Lung (tissue), 12 donors: Measurements from ENCODE around the gene OCIAD2. TPM values are rescaled to one million over a fixed set of nuclear protein-coding genes. Genes with fewer than 3 reads are reported as not detected.

ENCODE experiments used
- ATAC-seq: fragments of 200-7000 bp; cut with Tn5 transposase; one replicate; pipeline ENCODE4 v1.9.1; 2020; ENCODE audit warnings: moderate number of reproducible peaks; ENCODE audit not compliant: insufficient read depth, low FRiP score
- DNase-seq, 3 donors: peaks; one replicate each; pipeline ENCODE4 v3.0.0-alpha.2; 2013 to 2017
- H3K27ac ChIP-seq, 2 donors: one replicate each; pipeline ENCODE4 v1.5.1; 2013; ENCODE audit warnings: mild to moderate bottlenecking in 2 of 2, moderate library complexity in 2 of 2, control low read depth in 1 of 2, inconsistent platforms in 1 of 2, low read depth in 1 of 2, low read length in 1 of 2
- H3K27me3 ChIP-seq, 3 donors: one replicate each; pipeline ENCODE4 v1.5.1; 2013; ENCODE audit warnings: low read length in 2 of 3; ENCODE audit not compliant: control insufficient read depth in 3 of 3, insufficient read depth in 3 of 3
- H3K36me3 ChIP-seq, 4 donors: one replicate each; pipeline ENCODE4 v1.5.1; 2013; ENCODE audit warnings: low read length in 4 of 4, mild to moderate bottlenecking in 1 of 4, moderate library complexity in 1 of 4; ENCODE audit not compliant: control insufficient read depth in 4 of 4, insufficient read depth in 4 of 4
- H3K4me1 ChIP-seq, 5 donors: one replicate each; pipeline ENCODE4 v1.5.1; 2013; ENCODE audit warnings: low read length in 5 of 5, mild to moderate bottlenecking in 2 of 5, moderate library complexity in 1 of 5; ENCODE audit not compliant: control insufficient read depth in 5 of 5, insufficient read depth in 5 of 5
- H3K4me3 ChIP-seq: one replicate; pipeline ENCODE4 v1.5.1; 2013; ENCODE audit warnings: mild to moderate bottlenecking, control low read depth, moderate library complexity
- H3K9ac ChIP-seq, 2 donors: one replicate each; pipeline ENCODE4 v1.5.1; 2013; ENCODE audit warnings: low read length in 2 of 2, control low read depth in 1 of 2; ENCODE audit not compliant: insufficient read depth in 1 of 2
- H3K9me3 ChIP-seq, 4 donors: one replicate each; pipeline ENCODE4 v1.5.1; 2013; ENCODE audit warnings: low read length in 3 of 4, mild to moderate bottlenecking in 1 of 4, moderate library complexity in 1 of 4; ENCODE audit not compliant: control insufficient read depth in 4 of 4, insufficient read depth in 3 of 4
- CTCF ChIP-seq: IDR thresholded peaks from 2 replicates; pipeline ENCODE4 v1.5.1; 2012; ENCODE audit warnings: mild to moderate bottlenecking; ENCODE audit errors: control extremely low read depth, extremely low read depth
- WGBS, 2 donors: extraction: QIAGEN DNeasy Blood & Tissue Kit; methylation state at CpG; one replicate each; pipeline ENCODE4 v1.1.7; 2013; 5-methylcytosine and 5-hydroxymethylcytosine counted together
- polyA plus RNA-seq, 2 donors: library from polyadenylated mRNA; stranded (reverse); fragments of 200-250 nt; gene quantifications; one replicate each; pipeline ENCODE4 v1.2.1, GENCODE V29; 2013
- total RNA-seq, 2 donors: library from RNA; depleted of rRNA in 1 of 2; stranded (reverse); fragments of >200 nt in 1 of 2; gene quantifications; one replicate each; pipeline ENCODE4 v1.2.1, GENCODE V29; 2014 to 2021
- donor health status: control.
- donor health status: control.
- donor health status: Bipolar disorder and iron deficiency.
- donor health status: healthy.
- donor health status: DM: yes; HTN: yes; CAD: no.

OCIAD2 gene
- total and polyA plus RNA-seq, 4 donors: 13.1 to 56.3 (median 36.0) TPM

DNA sequence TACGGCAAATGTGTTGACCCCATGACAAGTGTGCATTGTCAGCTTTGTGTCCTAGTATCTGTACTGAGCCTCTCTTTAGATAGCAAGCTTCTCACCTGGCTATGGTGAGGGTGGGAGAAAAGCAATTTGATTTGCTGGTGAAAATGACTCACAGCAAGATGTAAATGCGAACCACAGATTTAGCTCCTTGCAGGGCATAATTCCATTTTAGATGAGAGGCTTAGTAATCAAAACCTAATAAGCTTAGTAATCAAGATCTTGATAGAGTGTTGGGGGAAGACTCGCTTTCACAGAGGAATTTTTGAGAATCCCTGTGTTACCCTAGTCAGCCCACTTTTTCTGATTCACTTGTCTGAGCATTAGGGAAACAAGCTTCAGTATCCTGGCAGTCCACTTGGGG lies 7.7 kb upstream of the OCIAD2 start:
- no peak for TF ChIP-seq CTCF
- no peak for ATAC-seq
- Histone ChIP-seq H3K4me3 (no peak overlapping the region), H3K27ac (no peak overlapping the region), H3K4me1 (no peaks in the 10 kb centered on the region), H3K36me3 (no peaks in the 10 kb centered on the region), H3K27me3 (no peaks in the 10 kb centered on the region), H3K9me3 (no peaks in the 10 kb centered on the region), H3K9ac (no peak overlapping the region)
- 88 to 91% methylated on average over 3 of the region's 3 CpGs for WGBS, 2 donors
- DNase-seq: no peak

DNA sequence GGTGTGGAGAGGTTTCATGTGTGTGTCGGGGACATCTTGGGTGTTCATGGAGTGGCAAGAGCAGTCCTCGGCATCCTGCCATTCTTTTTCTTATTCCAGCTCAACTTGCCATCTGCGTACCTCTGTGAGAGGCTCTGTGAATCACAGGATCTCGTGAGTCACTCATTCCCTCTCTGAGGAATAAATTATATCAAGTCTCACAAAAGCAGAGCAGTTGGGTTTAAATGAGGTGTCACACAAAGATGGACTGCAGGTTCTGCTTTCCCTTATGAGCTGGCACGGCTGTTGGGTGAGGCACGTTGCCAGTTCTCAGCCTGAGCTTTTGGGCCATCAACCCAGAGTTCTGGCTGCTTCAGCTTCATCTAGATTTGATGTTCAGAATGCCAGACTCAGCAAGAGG lies 6.8 kb upstream of the OCIAD2 start:
- WGBS, 2 donors: 81 to 89% methylated on average over 6 of the region's 6 CpGs
- no peak for DNase-seq
- Histone ChIP-seq H3K27ac (no peak overlapping the region), H3K4me3 (no peak overlapping the region), H3K27me3 (no peaks in the 10 kb centered on the region), H3K9ac (no peak overlapping the region), H3K36me3 (no peaks in the 10 kb centered on the region), H3K9me3 (no peaks in the 10 kb centered on the region), H3K4me1 (no peaks in the 10 kb centered on the region)
- ATAC-seq: no peak
- no peak for TF ChIP-seq CTCF

DNA sequence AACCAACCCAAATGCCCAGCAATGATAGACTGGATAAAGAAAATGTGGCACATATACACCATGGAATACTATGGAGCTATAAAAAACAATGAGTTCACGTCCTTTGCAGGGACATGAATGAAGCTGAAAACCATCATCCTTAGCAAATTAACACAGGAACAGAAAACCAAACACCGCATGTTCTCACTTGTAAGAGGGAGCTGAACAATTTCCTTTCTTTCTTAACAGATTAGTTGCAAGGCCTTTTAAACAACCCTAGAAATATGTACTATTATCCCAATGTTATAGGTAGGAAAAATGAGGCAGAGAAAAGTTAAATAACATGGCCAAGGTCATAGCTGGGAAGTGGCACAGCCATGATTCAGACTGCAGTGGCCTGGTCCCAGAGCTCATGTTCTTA lies 5.8 kb upstream of the OCIAD2 start:
- Histone ChIP-seq H3K9me3 (no peaks in the 10 kb centered on the region), H3K36me3 (no peaks in the 10 kb centered on the region), H3K27me3 (no peaks in the 10 kb centered on the region), H3K4me3 (no peak overlapping the region), H3K4me1 (no peaks in the 10 kb centered on the region), H3K9ac (no peak overlapping the region), H3K27ac (no peak overlapping the region)
- no peak for TF ChIP-seq CTCF
- DNase-seq (no peak), ATAC-seq (no peak)
- 90 to 96% methylated on average over 2 of the region's 2 CpGs for WGBS, 2 donors

DNA sequence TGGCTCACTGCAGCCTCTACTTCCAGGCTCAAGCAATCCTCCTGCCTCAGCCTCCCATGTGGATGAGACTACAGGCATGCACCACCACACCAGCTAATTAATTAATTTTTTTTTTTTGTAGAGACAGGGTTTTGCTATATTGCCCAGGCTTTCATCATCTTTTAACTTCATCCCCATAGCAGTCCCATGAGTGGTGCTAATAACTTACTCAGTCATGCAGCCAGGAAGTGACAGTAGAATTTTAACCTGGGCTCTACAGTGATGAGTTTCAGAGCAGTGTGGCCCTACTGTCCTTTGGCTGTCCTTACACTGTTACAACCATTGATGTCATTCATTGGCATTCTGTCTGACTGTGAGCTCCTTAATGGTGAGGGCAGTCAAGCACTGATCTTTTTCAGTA lies 3.9 kb upstream of the OCIAD2 start:
- Histone ChIP-seq H3K4me3 (no peak overlapping the region), H3K27me3 (no peaks in the 10 kb centered on the region), H3K27ac (no peak overlapping the region), H3K9ac (no peak overlapping the region), H3K9me3 (no peaks in the 10 kb centered on the region), H3K4me1 (peaks cover 0 to 12% (median 0%) of the 10 kb centered on the region in 5 donors), H3K36me3 (no peaks in the 10 kb centered on the region)
- DNase-seq (no peak), ATAC-seq (no peak)
- no peak for TF ChIP-seq CTCF
